Prostate gland (tissue), 2 donors: ENCODE results near the gene CAMSAP2. TPM values are rescaled to one million over a fixed set of nuclear protein-coding genes. Genes with fewer than 3 reads are reported as not detected.

Source experiments
- DNase-seq: peaks from one replicate; pipeline ENCODE4 v3.0.0-alpha.2; 2019; ENCODE audit warnings: low spot score
- H3K27ac ChIP-seq, 2 donors: fragments of 200-600 bp; sonication (generic); 2 replicates each; pipeline ENCODE4 v1.5.1; 2017 to 2019
- H3K27me3 ChIP-seq: fragments of 200-600 bp; sonication (generic); replicated peaks from 2 replicates; pipeline ENCODE4 v1.5.1; 2019; ENCODE audit not compliant: insufficient read depth
- H3K36me3 ChIP-seq, 2 donors: fragments of 200-600 bp; sonication (generic); 1 replicate in 1 of 2; 2 replicates in 1 of 2; pipeline versions ENCODE4 v1.5.1 to v1.8.1; 2017 to 2019
- H3K4me1 ChIP-seq: fragments of 200-600 bp; sonication (generic); replicated peaks from 2 replicates; pipeline ENCODE4 v1.5.1; 2019
- H3K4me3 ChIP-seq, 2 donors: fragments of 200-600 bp; sonication (generic); 2 replicates each; pipeline ENCODE4 v1.5.1; 2017 to 2019
- H3K9me3 ChIP-seq: fragments of 200-600 bp; sonication (generic); 2 replicates; pipeline ENCODE4 v1.5.1; 2017
- POLR2A ChIP-seq: fragments of 450-650 bp; IDR thresholded peaks from one replicate; pipeline ENCODE4 v1.6.1; 2016; ENCODE audit warnings: antibody characterized with exemption, mild to moderate bottlenecking
- POLR2AphosphoS5 ChIP-seq: sonication (generic); formaldehyde crosslinking; IDR thresholded peaks from one replicate; pipeline ENCODE4 v1.6.1; 2017; ENCODE audit warnings: antibody characterized with exemption
- WGBS: methylation state at CpG from one replicate; pipeline ENCODE4 v1.1.5; 2018; 5-methylcytosine and 5-hydroxymethylcytosine counted together
- intact Hi-C: fragments of 100-400 bp; cut with DNase I; formaldehyde crosslinking; loops from one replicate; pipeline ENCODE4 v1.14.2; 2022
- total RNA-seq, 2 donors: library from RNA; depleted of rRNA; stranded (reverse); fragments of >200 nt; gene quantifications; one replicate each; pipeline ENCODE4 v1.1.0, GENCODE V29; 2016
- TF ChIP-seq, protein P1 (sequence below), 4 experiments: fragments of 200-600 bp in 2 of 4; fragments of 450-650 bp in 2 of 4; sonication (generic) in 2 of 4; IDR thresholded peaks; 1 replicate in 3 of 4; 2 replicates in 1 of 4; pipeline ENCODE4 v1.5.1; 2016 to 2019; ENCODE audit warnings: antibody characterized with exemption in 4 of 4, mild to moderate bottlenecking in 2 of 4, moderate library complexity in 2 of 4

The CAMSAP2 gene
- total RNA-seq, 2 donors from 2014 or later: 15.8 to 22.8 TPM

DNA sequence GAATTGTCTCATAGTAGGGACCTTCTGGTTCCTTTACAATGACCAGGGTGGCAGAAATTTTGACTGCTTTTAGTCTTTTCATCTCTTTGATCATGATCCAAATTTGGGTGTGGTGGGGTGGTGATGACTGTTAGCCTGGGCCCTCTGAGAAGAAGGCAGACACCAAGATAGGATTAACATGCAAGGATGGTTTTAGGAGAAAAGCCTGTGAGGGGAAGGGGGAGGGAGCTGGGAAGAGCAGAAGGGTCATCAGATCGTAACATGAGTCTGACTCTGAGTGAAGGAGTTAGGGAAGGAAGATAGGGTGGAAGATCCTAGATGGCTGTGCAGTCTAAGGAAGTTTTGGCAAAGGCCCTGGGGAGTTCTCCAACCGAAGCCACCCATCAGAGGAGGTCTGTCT is 28.5 kb upstream of the CAMSAP2 start:
- H3K27me3 ChIP-seq: no peaks in the 10 kb centered on the region
- H3K4me3 ChIP-seq: no peak overlapping the region
- H3K27ac ChIP-seq: no peak overlapping the region
- intact Hi-C loops: no loop called here
- TF ChIP-seq, protein P1, sequence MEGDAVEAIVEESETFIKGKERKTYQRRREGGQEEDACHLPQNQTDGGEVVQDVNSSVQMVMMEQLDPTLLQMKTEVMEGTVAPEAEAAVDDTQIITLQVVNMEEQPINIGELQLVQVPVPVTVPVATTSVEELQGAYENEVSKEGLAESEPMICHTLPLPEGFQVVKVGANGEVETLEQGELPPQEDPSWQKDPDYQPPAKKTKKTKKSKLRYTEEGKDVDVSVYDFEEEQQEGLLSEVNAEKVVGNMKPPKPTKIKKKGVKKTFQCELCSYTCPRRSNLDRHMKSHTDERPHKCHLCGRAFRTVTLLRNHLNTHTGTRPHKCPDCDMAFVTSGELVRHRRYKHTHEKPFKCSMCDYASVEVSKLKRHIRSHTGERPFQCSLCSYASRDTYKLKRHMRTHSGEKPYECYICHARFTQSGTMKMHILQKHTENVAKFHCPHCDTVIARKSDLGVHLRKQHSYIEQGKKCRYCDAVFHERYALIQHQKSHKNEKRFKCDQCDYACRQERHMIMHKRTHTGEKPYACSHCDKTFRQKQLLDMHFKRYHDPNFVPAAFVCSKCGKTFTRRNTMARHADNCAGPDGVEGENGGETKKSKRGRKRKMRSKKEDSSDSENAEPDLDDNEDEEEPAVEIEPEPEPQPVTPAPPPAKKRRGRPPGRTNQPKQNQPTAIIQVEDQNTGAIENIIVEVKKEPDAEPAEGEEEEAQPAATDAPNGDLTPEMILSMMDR (IDR thresholded peaks at IDR 0.05): no peak
- TF ChIP-seq POLR2AphosphoS5: no peak
- TF ChIP-seq POLR2A: no peak
- no peak for DNase-seq
- WGBS: 86% methylated on average over 2 of the region's 2 CpGs
- no peaks in the 10 kb centered on the region for H3K4me1 ChIP-seq
- H3K9me3 ChIP-seq: no peaks in the 10 kb centered on the region
- no peaks in the 10 kb centered on the region for H3K36me3 ChIP-seq

DNA sequence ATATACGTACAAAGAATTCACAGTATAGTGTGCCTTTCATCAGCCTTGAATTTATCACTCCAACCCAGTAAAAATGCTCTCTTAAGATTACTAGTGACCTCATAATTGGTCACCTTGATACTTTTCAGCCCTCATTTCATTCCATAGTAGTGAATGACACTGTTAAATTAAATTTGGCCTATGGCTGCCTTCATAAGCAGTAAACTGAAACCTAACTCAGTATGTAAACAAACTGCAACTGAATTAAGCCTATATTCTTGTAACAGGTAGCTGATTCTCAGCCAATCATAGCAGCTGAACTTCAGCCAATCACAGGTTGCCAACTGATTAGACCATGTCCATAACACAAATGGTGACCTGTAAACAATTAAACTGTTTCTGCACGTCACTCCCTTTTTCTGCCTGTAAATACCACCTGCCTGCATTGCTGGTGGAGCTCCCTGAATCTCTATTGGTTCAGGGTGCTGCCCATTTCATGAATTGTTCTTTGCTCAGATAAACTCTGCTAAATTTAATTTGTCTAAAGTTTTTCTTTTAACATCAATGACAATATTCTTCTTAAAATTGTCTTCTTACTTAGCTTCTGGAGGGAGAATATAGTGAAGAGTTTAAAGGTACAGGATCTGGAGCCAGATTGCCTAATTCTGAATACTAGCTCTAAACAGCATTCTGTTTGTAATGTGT is 24.0 kb upstream of the CAMSAP2 start:
- Histone ChIP-seq H3K27ac (no peak overlapping the region), H3K9me3 (no peaks in the 10 kb centered on the region), H3K4me1 (no peaks in the 10 kb centered on the region), H3K4me3 (no peak overlapping the region), H3K36me3 (no peaks in the 10 kb centered on the region), H3K27me3 (no peaks in the 10 kb centered on the region)
- DNase-seq: no peak
- WGBS: 93% methylated on average over 2 of the region's 2 CpGs
- TF ChIP-seq POLR2A: no peak
- TF ChIP-seq, protein P1 (IDR thresholded peaks at IDR 0.05): no peak
- intact Hi-C loops: no loop called here

DNA sequence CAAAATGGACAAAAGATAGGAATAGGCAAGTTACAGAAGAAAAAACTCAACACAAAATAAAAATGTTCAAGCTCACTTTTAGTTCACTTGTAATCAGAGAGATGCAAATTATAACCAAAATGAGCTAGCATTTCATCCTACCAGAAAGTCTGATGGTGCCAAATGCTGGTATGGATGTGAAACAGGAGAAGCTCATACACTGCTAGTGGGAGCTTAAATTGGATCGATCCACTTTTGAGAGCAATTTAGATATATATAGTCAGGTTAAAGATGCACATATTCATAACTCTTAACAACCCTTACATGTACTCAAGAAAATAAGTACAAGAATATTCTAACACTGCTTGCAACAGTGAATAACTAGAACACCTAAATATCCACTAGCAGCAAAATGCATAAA is 18.5 kb upstream of the CAMSAP2 start:
- DNase-seq: no peak
- H3K9me3 ChIP-seq: no peaks in the 10 kb centered on the region
- no peaks in the 10 kb centered on the region for H3K27me3 ChIP-seq
- no peaks in the 10 kb centered on the region for H3K4me1 ChIP-seq
- TF ChIP-seq, protein P1 (IDR thresholded peaks at IDR 0.05): no peak
- TF ChIP-seq POLR2A (no peak), POLR2AphosphoS5 (no peak)
- H3K27ac ChIP-seq: no peak overlapping the region
- H3K36me3 ChIP-seq: no peaks in the 10 kb centered on the region
- H3K4me3 ChIP-seq: no peak overlapping the region
- 93% methylated on average over 1 of the region's 1 CpG for WGBS
- intact Hi-C loops: no loop called here

DNA sequence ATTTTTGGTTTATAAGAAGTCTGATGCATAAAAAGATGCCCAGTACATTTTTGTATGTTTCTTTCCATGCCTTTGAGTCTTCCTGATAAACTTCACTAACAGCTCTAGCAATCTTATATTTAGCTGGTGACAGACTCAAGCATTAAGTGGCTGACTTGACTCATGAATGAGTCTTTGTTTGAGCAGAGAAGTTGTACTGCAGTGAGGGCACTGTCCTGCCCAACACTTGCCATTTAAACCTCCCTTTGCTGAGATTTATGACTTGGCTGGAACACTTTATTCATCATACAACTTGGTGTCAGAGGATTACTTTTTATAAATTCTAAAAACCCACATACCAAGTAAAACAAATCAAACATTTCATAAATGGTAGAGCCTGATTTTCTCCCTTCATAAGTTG is 14.6 kb upstream of the CAMSAP2 start:
- H3K27ac ChIP-seq: no peak overlapping the region
- H3K4me3 ChIP-seq: no peak overlapping the region
- H3K9me3 ChIP-seq: no peaks in the 10 kb centered on the region
- DNase-seq: no peak
- no peaks in the 10 kb centered on the region for H3K27me3 ChIP-seq
- H3K36me3 ChIP-seq: no peaks in the 10 kb centered on the region
- TF ChIP-seq POLR2AphosphoS5: no peak
- TF ChIP-seq POLR2A: no peak
- TF ChIP-seq, protein P1 (IDR thresholded peaks at IDR 0.05): no peak
- no peaks in the 10 kb centered on the region for H3K4me1 ChIP-seq
- intact Hi-C loops: no loop called here

DNA sequence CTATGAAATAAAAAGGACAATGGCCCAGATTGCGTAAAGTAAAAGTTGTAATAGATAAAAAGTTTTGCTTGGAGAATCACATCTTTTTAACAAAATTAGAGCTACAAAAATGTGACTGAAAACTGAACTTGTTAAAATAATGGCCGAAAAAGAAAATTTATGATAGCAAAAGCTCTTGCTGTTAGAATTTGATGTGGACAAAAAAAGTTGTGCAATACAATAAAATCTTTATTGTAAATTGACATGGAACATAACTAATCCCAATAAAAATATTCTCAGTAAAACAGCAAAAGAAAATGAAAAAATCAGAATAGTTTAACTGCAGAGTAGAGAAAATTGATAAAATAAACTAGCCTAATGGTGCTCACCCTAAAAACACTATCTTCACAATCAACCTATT is 11.4 kb upstream of the CAMSAP2 start:
- WGBS: 86% methylated on average over 2 of the region's 2 CpGs

More for the DNA sequence above, 11.4 kb upstream of the CAMSAP2 start:
- Histone ChIP-seq H3K4me1 (no peaks in the 10 kb centered on the region), H3K36me3 (no peaks in the 10 kb centered on the region), H3K27me3 (no peaks in the 10 kb centered on the region), H3K4me3 (no peak overlapping the region), H3K27ac (no peak overlapping the region), H3K9me3 (no peaks in the 10 kb centered on the region)
- intact Hi-C loops: no loop called here
- no peak for DNase-seq
- TF ChIP-seq POLR2AphosphoS5: no peak
- TF ChIP-seq, protein P1 (IDR thresholded peaks at IDR 0.05): no peak
- TF ChIP-seq POLR2A: no peak
